Thyroid gland (tissue), 4 donors: Measurements from ENCODE around the gene SYNM.

Source experiments
- CTCF ChIP-seq, 6 experiments: fragments of 200-600 bp in 3 of 6; fragments of 450-650 bp in 3 of 6; sonication (generic) in 3 of 6; IDR thresholded peaks; one replicate each; pipeline ENCODE4 v1.5.1; 2016 to 2019; ENCODE audit warnings: antibody characterized with exemption in 6 of 6, mild to moderate bottlenecking in 2 of 6, inconsistent platforms in 1 of 6, moderate library complexity in 1 of 6
- POLR2A ChIP-seq, 2 donors: fragments of 450-650 bp; IDR thresholded peaks; one replicate each; pipeline ENCODE4 v1.6.1; 2017; ENCODE audit warnings: antibody characterized with exemption in 2 of 2, mild to moderate bottlenecking in 2 of 2, moderate library complexity in 1 of 2

- TF ChIP-seq CTCF (IDR thresholded peaks at IDR 0.05) (no peak), POLR2A (IDR thresholded peaks at IDR 0.05) (no peak)
Measured at GRCh38 chr15:99105514-99106341, 848 bp downstream of the SYNM start.
